ENCODE measurements around the gene COQ6.

- TF ChIP-seq CTCF (conservative IDR thresholded peaks at IDR 0.05 in 1 of 2, IDR thresholded peaks at IDR 0.05 in 1 of 2; ENCODE audit: extremely low read depth in 1 of 2, insufficient read depth in 1 of 2, low read depth in 1 of 2, low read length in 2 of 2) (no peak), EZH2 (IDR thresholded peaks at IDR 0.05; ENCODE audit: borderline replicate concordance, low read length) (no peak)
Measured at GRCh38 chr14:73997944-73998447, 47.9 kb downstream of the COQ6 start.
